DND-41 (cell line): ENCODE data around the gene WNT3A.

Experiments
- ATAC-seq: fragments of 200-7000 bp; cut with Tn5 transposase; 3 replicates; pipeline ENCODE4 v1.9.1; 2021; ENCODE audit warnings: low read depth; ENCODE audit not compliant: insufficient read depth
- DNase-seq: peaks from one replicate; pipeline ENCODE4 v3.0.0-alpha.2; 2020
- H2AFZ ChIP-seq: 2 replicates; pipeline ENCODE4 v1.6.0; 2012; ENCODE audit warnings: low read depth, low read length
- H3K27ac ChIP-seq: 2 replicates; pipeline ENCODE4 v1.5.1; 2012; ENCODE audit warnings: low read length, inconsistent platforms
- H3K27me3 ChIP-seq: fragments of 200-600 bp; sonication (generic); 2 replicates; pipeline ENCODE4 v1.6.0; 2012; ENCODE audit warnings: low read length, mild to moderate bottlenecking, inconsistent platforms; ENCODE audit not compliant: insufficient read depth, poor library complexity
- H3K36me3 ChIP-seq: 2 replicates; pipeline ENCODE4 v1.5.1; 2012; ENCODE audit warnings: low read length, inconsistent platforms; ENCODE audit not compliant: insufficient read depth
- H3K4me1 ChIP-seq: 2 replicates; pipeline ENCODE4 v1.5.1; 2012; ENCODE audit warnings: mild to moderate bottlenecking, low read length; ENCODE audit not compliant: insufficient read depth
- H3K4me2 ChIP-seq: 2 replicates; pipeline ENCODE4 v1.6.0; 2012; ENCODE audit warnings: mild to moderate bottlenecking, moderate library complexity, low read length, inconsistent platforms; ENCODE audit not compliant: insufficient read depth
- H3K4me3 ChIP-seq, 2 experiments: fragments of 200-600 bp in 1 of 2; shearing (Covaris generic) in 1 of 2; 2 replicates each; pipeline ENCODE4 v1.5.1; 2012 to 2016; ENCODE audit warnings: inconsistent platforms in 2 of 2, low read length in 2 of 2, mild to moderate bottlenecking in 2 of 2, low read depth in 1 of 2, moderate library complexity in 1 of 2
- H3K79me2 ChIP-seq: 2 replicates; pipeline ENCODE4 v1.6.0; 2012; ENCODE audit warnings: low read length, inconsistent platforms; ENCODE audit not compliant: insufficient read depth
- H3K9ac ChIP-seq: 2 replicates; pipeline ENCODE4 v1.6.0; 2012; ENCODE audit warnings: low read depth, mild to moderate bottlenecking, inconsistent platforms, low read length, moderate library complexity
- H3K9me3 ChIP-seq: 2 replicates; pipeline ENCODE4 v1.5.1; 2012; ENCODE audit warnings: low read length, moderate library complexity, mild to moderate bottlenecking, inconsistent platforms; ENCODE audit not compliant: insufficient read depth, severe bottlenecking
- H4K20me1 ChIP-seq: 2 replicates; pipeline ENCODE4 v1.6.0; 2012; ENCODE audit warnings: low read length; ENCODE audit not compliant: insufficient read depth
- CTCF ChIP-seq: IDR thresholded peaks from 2 replicates; pipeline ENCODE4 v1.5.1; 2012; ENCODE audit warnings: borderline replicate concordance, low read length, moderate library complexity, mild to moderate bottlenecking; ENCODE audit not compliant: poor library complexity, severe bottlenecking; ENCODE audit errors: extremely low read depth
- EZH2 ChIP-seq: IDR thresholded peaks from 3 replicates; pipeline ENCODE4 v1.6.1; 2012; ENCODE audit warnings: borderline replicate concordance, low read depth, mild to moderate bottlenecking, moderate library complexity, low read length, inconsistent platforms; ENCODE audit not compliant: severe bottlenecking

Gene WNT3A

GRCh38 chr1:228016181-228016510 is 9.3 kb downstream of the WNT3A start:
- no peaks in the 10 kb centered on the region for H3K36me3 ChIP-seq
- no peaks in the 10 kb centered on the region for H4K20me1 ChIP-seq
- H3K9ac ChIP-seq: no peak overlapping the region
- no peaks in the 10 kb centered on the region for H3K27me3 ChIP-seq
- H3K9me3 ChIP-seq: no peaks in the 10 kb centered on the region
- no peak for ATAC-seq
- TF ChIP-seq EZH2 (no peak), CTCF (no peak)
- H3K27ac ChIP-seq: no peak overlapping the region
- H3K4me1 ChIP-seq: no peaks in the 10 kb centered on the region
- H3K4me3 ChIP-seq: no peak overlapping the region
- H3K79me2 ChIP-seq: no peaks in the 10 kb centered on the region
- no peak overlapping the region for H3K4me2 ChIP-seq
- H2AFZ ChIP-seq: no peak overlapping the region
- DNase-seq: no peak

GRCh38 chr1:228016653-228017355 is 10.0 kb downstream of the WNT3A start:
- TF ChIP-seq EZH2: no peak
- TF ChIP-seq CTCF: no peak
- H3K36me3 ChIP-seq: no peaks in the 10 kb centered on the region
- no peaks in the 10 kb centered on the region for H3K79me2 ChIP-seq
- no peak overlapping the region for H2AFZ ChIP-seq
- H3K27me3 ChIP-seq: no peaks in the 10 kb centered on the region
- no peaks in the 10 kb centered on the region for H3K9me3 ChIP-seq
- H3K4me2 ChIP-seq: no peak overlapping the region
- no peaks in the 10 kb centered on the region for H3K4me1 ChIP-seq
- no peak overlapping the region for H3K9ac ChIP-seq
- H4K20me1 ChIP-seq: no peaks in the 10 kb centered on the region
- H3K27ac ChIP-seq: no peak overlapping the region
- no peak for DNase-seq
- no peak overlapping the region for H3K4me3 ChIP-seq
- ATAC-seq: no peak

- DNase-seq: no peak
- Histone ChIP-seq H3K36me3 (no peaks in the 10 kb centered on the region), H3K9me3 (no peaks in the 10 kb centered on the region), H2AFZ (no peak overlapping the region), H3K4me3 (no peak overlapping the region), H3K27ac (no peak overlapping the region), H3K79me2 (no peaks in the 10 kb centered on the region), H4K20me1 (no peaks in the 10 kb centered on the region), H3K9ac (no peak overlapping the region), H3K4me2 (no peak overlapping the region), H3K4me1 (no peaks in the 10 kb centered on the region), H3K27me3 (no peaks in the 10 kb centered on the region)
- TF ChIP-seq CTCF (no peak), EZH2 (no peak)
- no peak for ATAC-seq
Measured at GRCh38 chr1:228017356-228018124, 10.7 kb downstream of the WNT3A start.
